IPS-20b (cell line): ENCODE results near the gene BCO2.

Experiments
- H3K27ac ChIP-seq: one replicate; pipeline ENCODE4 v1.5.1; 2013; ENCODE audit warnings: low read length
- H3K27me3 ChIP-seq: 2 replicates; pipeline ENCODE4 v1.6.1; 2013; ENCODE audit warnings: mild to moderate bottlenecking, low read length, inconsistent platforms; ENCODE audit not compliant: insufficient read depth
- H3K36me3 ChIP-seq: 2 replicates; pipeline ENCODE4 v1.6.1; 2013; ENCODE audit warnings: low read depth, mild to moderate bottlenecking, inconsistent platforms, low read length, moderate library complexity; ENCODE audit not compliant: insufficient read depth
- H3K4me1 ChIP-seq: 2 replicates; pipeline ENCODE4 v1.6.1; 2013; ENCODE audit warnings: mild to moderate bottlenecking, control low read depth, inconsistent platforms, low read length, moderate library complexity; ENCODE audit not compliant: insufficient read depth
- H3K4me3 ChIP-seq: 2 replicates; pipeline ENCODE4 v1.5.1; 2013; ENCODE audit warnings: mild to moderate bottlenecking, low read length, inconsistent platforms
- H3K9ac ChIP-seq: 2 replicates; pipeline ENCODE4 v1.6.1; 2013; ENCODE audit warnings: low read depth, mild to moderate bottlenecking, inconsistent platforms, low read length, moderate library complexity
- H3K9me3 ChIP-seq: 2 replicates; pipeline ENCODE4 v1.6.1; 2013; ENCODE audit warnings: mild to moderate bottlenecking, low read depth, low read length, inconsistent platforms; ENCODE audit not compliant: insufficient read depth

BCO2 gene

GRCh38 chr11:112222303-112222702, 47.0 kb downstream of the BCO2 start:
- Histone ChIP-seq H3K9me3 (no peaks in the 10 kb centered on the region), H3K36me3 (no peaks in the 10 kb centered on the region), H3K4me3 (no peak overlapping the region), H3K27me3 (peaks cover 19% of the 10 kb centered on the region), H3K9ac (no peak overlapping the region), H3K27ac (no peak overlapping the region), H3K4me1 (no peaks in the 10 kb centered on the region)

- Histone ChIP-seq H3K27ac (no peak overlapping the region), H3K36me3 (0 out of 2 replicates have a peak, but pooled peaks cover under 1% of the 10 kb centered on the region), H3K9ac (no peak overlapping the region), H3K9me3 (no peaks in the 10 kb centered on the region), H3K27me3 (peaks cover 19% of the 10 kb centered on the region), H3K4me1 (peaks cover 4% of the 10 kb centered on the region; the same call in 1 of the 2 replicates), H3K4me3 (no peak overlapping the region)
Measured at GRCh38 chr11:112223121-112223520, 47.8 kb downstream of the BCO2 start.

- Histone ChIP-seq H3K36me3 (peaks cover 8% of the 10 kb centered on the region; the same call in 1 of the 2 replicates), H3K9ac (no peak overlapping the region), H3K9me3 (no peaks in the 10 kb centered on the region), H3K27ac (no peak overlapping the region), H3K27me3 (peaks cover 19% of the 10 kb centered on the region), H3K4me1 (peaks cover 4% of the 10 kb centered on the region; the same call in 1 of the 2 replicates), H3K4me3 (no peak overlapping the region)
Measured at GRCh38 chr11:112223754-112224532, 48.6 kb downstream of the BCO2 start.

- Histone ChIP-seq H3K4me1 (peaks cover 4% of the 10 kb centered on the region; the same call in 1 of the 2 replicates), H3K4me3 (peak overlapping the region; percentile 88), H3K27ac (peak overlapping the region; percentile 79), H3K36me3 (peaks cover 24% of the 10 kb centered on the region), H3K27me3 (peaks cover 19% of the 10 kb centered on the region), H3K9ac (peak overlapping the region; percentile 86; the same call in 1 of the 2 replicates), H3K9me3 (no peaks in the 10 kb centered on the region)
Measured at GRCh38 chr11:112225753-112226061, 50.4 kb downstream of the BCO2 start.

GRCh38 chr11:112226062-112226830, 50.9 kb downstream of the BCO2 start, which contains the start of gene PTS:
Gene PTS, plus strand, starts transcription at chr11:112226428. Its CDS starts 16 bp downstream, at chr11:112226444.
- Histone ChIP-seq H3K27me3 (peaks cover 19% of the 10 kb centered on the region), H3K4me3 (peak within 1 kb of the TSS; percentile 88), H3K9me3 (no peaks in the 10 kb centered on the region), H3K9ac (peak within 1 kb of the TSS; percentile 86), H3K27ac (peak within 1 kb of the TSS; percentile 79), H3K36me3 (peaks cover 30% of the 10 kb centered on the region), H3K4me1 (peaks cover 4% of the 10 kb centered on the region; the same call in 1 of the 2 replicates)

- Histone ChIP-seq H3K27me3 (peaks cover 19% of the 10 kb centered on the region), H3K9ac (peak overlapping the region; percentile 86), H3K4me3 (peak overlapping the region; percentile 88), H3K27ac (peak overlapping the region; percentile 79), H3K9me3 (no peaks in the 10 kb centered on the region), H3K4me1 (peaks cover 4% of the 10 kb centered on the region; the same call in 1 of the 2 replicates), H3K36me3 (peaks cover 30% of the 10 kb centered on the region)
Measured at GRCh38 chr11:112226831-112227401, 51.6 kb downstream of the BCO2 start.

GRCh38 chr11:112227471-112227870, 52.2 kb downstream of the BCO2 start:
- Histone ChIP-seq H3K27ac (no peak overlapping the region), H3K9me3 (no peaks in the 10 kb centered on the region), H3K27me3 (peaks cover 19% of the 10 kb centered on the region), H3K9ac (peak overlapping the region; percentile 86; the same call in 1 of the 2 replicates), H3K4me1 (peaks cover 4% of the 10 kb centered on the region; the same call in 1 of the 2 replicates), H3K4me3 (peak overlapping the region; percentile 88; the same call in 1 of the 2 replicates), H3K36me3 (peaks cover 30% of the 10 kb centered on the region)

- Histone ChIP-seq H3K27me3 (peaks cover 7% of the 10 kb centered on the region; the same call in 1 of the 2 replicates), H3K4me1 (peaks cover 4% of the 10 kb centered on the region; the same call in 1 of the 2 replicates), H3K27ac (no peak overlapping the region), H3K9me3 (no peaks in the 10 kb centered on the region), H3K9ac (no peak overlapping the region), H3K36me3 (peaks cover 41% of the 10 kb centered on the region), H3K4me3 (no peak overlapping the region)
Measured at GRCh38 chr11:112228706-112229105, 53.4 kb downstream of the BCO2 start.

GRCh38 chr11:112229159-112229558, 53.8 kb downstream of the BCO2 start:
- no peak overlapping the region for H3K4me3 ChIP-seq
- peaks cover 4% of the 10 kb centered on the region; the same call in 1 of the 2 replicates for H3K4me1 ChIP-seq
- H3K9me3 ChIP-seq: no peaks in the 10 kb centered on the region
- H3K27ac ChIP-seq: no peak overlapping the region
- H3K9ac ChIP-seq: no peak overlapping the region
- H3K27me3 ChIP-seq: peaks cover 3% of the 10 kb centered on the region; the same call in 1 of the 2 replicates
- peaks cover 46% of the 10 kb centered on the region for H3K36me3 ChIP-seq

GRCh38 chr11:112229746-112230433, 54.6 kb downstream of the BCO2 start:
- H3K4me3 ChIP-seq: no peak overlapping the region
- peaks cover 52% of the 10 kb centered on the region for H3K36me3 ChIP-seq
- H3K27ac ChIP-seq: no peak overlapping the region
- no peaks in the 10 kb centered on the region for H3K9me3 ChIP-seq
- no peak overlapping the region for H3K9ac ChIP-seq
- H3K27me3 ChIP-seq: no peaks in the 10 kb centered on the region
- peaks cover 4% of the 10 kb centered on the region; the same call in 1 of the 2 replicates for H3K4me1 ChIP-seq

GRCh38 chr11:112231952-112232351, 56.6 kb downstream of the BCO2 start:
- H3K4me3 ChIP-seq: no peak overlapping the region
- H3K27ac ChIP-seq: no peak overlapping the region
- no peaks in the 10 kb centered on the region for H3K27me3 ChIP-seq
- no peak overlapping the region for H3K9ac ChIP-seq
- peaks cover 4% of the 10 kb centered on the region; the same call in 1 of the 2 replicates for H3K4me1 ChIP-seq
- peaks cover 69% of the 10 kb centered on the region for H3K36me3 ChIP-seq
- H3K9me3 ChIP-seq: no peaks in the 10 kb centered on the region
